HepG2 (cell line): ENCODE results near the gene AUTS2. TPM values are rescaled to one million over a fixed set of nuclear protein-coding genes. Genes with fewer than 3 reads are reported as not detected.

Experiments used
- ATAC-seq: fragments of 200-7000 bp; cut with Tn5 transposase; 3 replicates; pipeline ENCODE4 v1.9.1; 2020; ENCODE audit warnings: mild to moderate bottlenecking, moderate library complexity
- BruUV-seq: library from RNA; stranded (reverse); fragments of 400-500 nt; replicated peaks from 2 replicates; lab custom pipeline; 2021; lab: Mats Ljungman, UMichigan
- CTCF ChIA-PET: fragments of 300-600 bp; formaldehyde crosslinking; extraction: SDS; loops from one replicate; lab custom pipeline; 2021; ENCODE audit warnings: low total read pairs, inconsistent platforms, low intra/inter-chr PET ratio; lab: Yijun Ruan, JAX
- POLR2A ChIA-PET: fragments of 350-600 bp; sonication (Branson Sonifier 250); formaldehyde crosslinking; loops from one replicate; lab custom pipeline; 2020; ENCODE audit warnings: antibody characterized with exemption, inconsistent platforms; lab: Yijun Ruan, JAX
- DNase-seq: peaks from one replicate; pipeline ENCODE4 v3.0.0-alpha.2; 2015; ENCODE audit warnings: low spot score
- FAIRE-seq: peaks from 3 replicates; lab custom pipeline; 2011; peaks lifted over from hg19 to GRCh38; lab: Jason Lieb, UNC
- H2AFZ ChIP-seq: one replicate; pipeline ENCODE4 v1.6.1; 2011; ENCODE audit warnings: low read length, inconsistent platforms
- H3K27ac ChIP-seq: fragments of 300-600 bp; 3 replicates; pipeline ENCODE4 v1.8.0; 2011; ENCODE audit warnings: mixed run types, mild to moderate bottlenecking, mixed read lengths, low read length, inconsistent platforms; ENCODE audit not compliant: insufficient read depth; ENCODE audit errors: extremely low read length
- H3K27me3 ChIP-seq, 2 experiments: fragments of 200-600 bp in 1 of 2; 2 replicates in 1 of 2; 3 replicates in 1 of 2; pipeline versions ENCODE4 v1.6.0 to v1.8.0; 2011; ENCODE audit warnings: low read length in 2 of 2, mild to moderate bottlenecking in 2 of 2, moderate library complexity in 2 of 2, inconsistent platforms in 1 of 2; ENCODE audit not compliant: insufficient read depth in 2 of 2, control insufficient read depth in 1 of 2
- H3K36me3 ChIP-seq, 2 experiments: fragments of 200-600 bp in 1 of 2; replicated peaks in 1 of 2; 2 replicates in 1 of 2; 3 replicates in 1 of 2; pipeline versions ENCODE4 v1.5.1 to v1.8.0; 2011; ENCODE audit warnings: low read length in 2 of 2, inconsistent platforms in 1 of 2; ENCODE audit not compliant: insufficient read depth in 2 of 2, control insufficient read depth in 1 of 2
- H3K4me1 ChIP-seq: 2 replicates; pipeline ENCODE4 v1.5.1; 2012; ENCODE audit warnings: low read length, inconsistent platforms; ENCODE audit not compliant: insufficient read depth
- H3K4me2 ChIP-seq: 2 replicates; pipeline ENCODE4 v1.6.0; 2011; ENCODE audit warnings: low read depth, low read length, inconsistent platforms
- H3K4me3 ChIP-seq, 3 experiments: fragments of 200-600 bp in 1 of 3; sonication (generic), shearing (Covaris generic) in 1 of 3; replicated peaks in 1 of 3; 2 replicates each; pipeline ENCODE4 v1.5.1; 2011 to 2016; ENCODE audit warnings: low read length in 3 of 3, inconsistent platforms in 2 of 3, low read depth in 2 of 3, mild to moderate bottlenecking in 2 of 3, control low read depth in 1 of 3, mixed read lengths in 1 of 3; ENCODE audit not compliant: insufficient read depth in 1 of 3
- H3K79me2 ChIP-seq: one replicate; pipeline ENCODE4 v1.6.1; 2011; ENCODE audit warnings: low read length, inconsistent platforms; ENCODE audit not compliant: insufficient read depth
- H3K9ac ChIP-seq: 2 replicates; pipeline ENCODE4 v1.6.0; 2011; ENCODE audit warnings: mild to moderate bottlenecking, low read depth, low read length, inconsistent platforms; ENCODE audit not compliant: insufficient read depth
- H3K9me3 ChIP-seq: 2 replicates; pipeline ENCODE4 v1.5.1; 2012; ENCODE audit warnings: mild to moderate bottlenecking, low read length
- H4K20me1 ChIP-seq: 2 replicates; pipeline ENCODE4 v1.6.0; 2011; ENCODE audit warnings: inconsistent platforms, mild to moderate bottlenecking, low read length, moderate library complexity; ENCODE audit not compliant: insufficient read depth
- CREM ChIP-seq, 2 experiments: sonication (generic) in 1 of 2; formaldehyde crosslinking in 1 of 2; IDR thresholded peaks; 2 replicates each; pipeline versions ENCODE4 v1.4.0 to v1.6.1; 2016 to 2020; ENCODE audit warnings: antibody characterized with exemption in 1 of 2, mild to moderate bottlenecking in 1 of 2, missing genetic modification reagents in 1 of 2
- HNRNPL ChIP-seq: fragments of 200-400 bp; formaldehyde crosslinking; IDR thresholded peaks from 2 replicates; pipeline ENCODE4 v1.6.1; 2017; ENCODE audit warnings: mild to moderate bottlenecking, low read depth, low read length
- KAT2B ChIP-seq: fragments of 150-350 bp; IDR thresholded peaks from 2 replicates; pipeline ENCODE4 v1.6.1; 2014; ENCODE audit warnings: low read depth, low read length, borderline replicate concordance
- MTA3 ChIP-seq: sonication (generic); formaldehyde crosslinking; IDR thresholded peaks from 2 replicates; pipeline ENCODE4 v1.4.0; 2020; ENCODE audit warnings: missing genetic modification reagents
- SP2 ChIP-seq: sonication (generic); formaldehyde crosslinking; IDR thresholded peaks from 2 replicates; pipeline ENCODE4 v1.5.1; 2020; ENCODE audit warnings: mild to moderate bottlenecking, missing genetic modification reagents
- STAG1 ChIP-seq: sonication (generic); formaldehyde crosslinking; IDR thresholded peaks from 2 replicates; pipeline ENCODE4 v1.4.0; 2020; ENCODE audit warnings: missing genetic modification reagents
- ZFY ChIP-seq: sonication (generic); formaldehyde crosslinking; IDR thresholded peaks from 2 replicates; pipeline ENCODE4 v1.4.0; 2020; ENCODE audit warnings: missing genetic modification reagents
- ZNF260 ChIP-seq: sonication (generic); formaldehyde crosslinking; IDR thresholded peaks from 2 replicates; pipeline ENCODE4 v1.4.0; 2020; ENCODE audit warnings: missing genetic modification reagents, low read depth, mild to moderate bottlenecking, borderline replicate concordance
- ZNF510 ChIP-seq: sonication (generic); formaldehyde crosslinking; IDR thresholded peaks from 2 replicates; pipeline ENCODE4 v1.4.0; 2020; ENCODE audit warnings: low read depth, mild to moderate bottlenecking, missing genetic modification reagents
- ZNF670 ChIP-seq: sonication (generic); formaldehyde crosslinking; IDR thresholded peaks from 2 replicates; pipeline ENCODE4 v1.8.0; 2022; ENCODE audit warnings: mild to moderate bottlenecking, missing genetic modification reagents, borderline replicate concordance
- ZNF775 ChIP-seq: sonication (generic); formaldehyde crosslinking; IDR thresholded peaks from 2 replicates; pipeline ENCODE4 v1.4.0; 2020; ENCODE audit warnings: missing genetic modification reagents, mild to moderate bottlenecking, moderate library complexity, borderline replicate concordance
- WGBS: methylation state at CpG from one replicate; pipeline ENCODE4 v1.1.6; 2017; ENCODE audit warnings: low lambda C conversion rate; 5-methylcytosine and 5-hydroxymethylcytosine counted together
- in situ Hi-C: cut with HindIII; loops from 2 replicates; pipeline ENCODE4 v1.10.0; 2017; ENCODE audit warnings: low pct_unique_long_range_greater_than_20kb; ENCODE audit not compliant: extremely low pct_ligation_motif_present
- intact Hi-C: fragments of 100-400 bp; cut with micrococcal nuclease; formaldehyde crosslinking; loops from one replicate; pipeline ENCODE4 v1.10.0; 2022; ENCODE audit not compliant: unreplicated experiment
- polyA plus RNA-seq, 8 experiments: library from polyadenylated mRNA; depleted of rRNA in 3 of 8; stranded (reverse) in 7 of 8; unstranded in 1 of 8; fragments of >200 nt; fragmentation: Illumina TruSeq in 4 of 8; extraction: Trizol in 4 of 8; gene quantifications; 2 replicates each; pipeline versions ENCODE4 v1.2.1 to v1.2.3, GENCODE V29; 2011 to 2016; ENCODE audit warnings: low read depth in 4 of 8, missing spikeins in 1 of 8, mixed read lengths in 1 of 8; ENCODE audit not compliant: insufficient read depth in 1 of 8
- total RNA-seq, 5 experiments: library from RNA; depleted of rRNA; stranded (reverse); fragments of >200 nt; fragmentation: Illumina TruSeq; extraction: Trizol; gene quantifications; 2 replicates each; pipeline ENCODE4 v1.2.3, GENCODE V29; 2016; ENCODE audit warnings: low read depth in 1 of 5
- TF ChIP-seq, protein P1 (sequence below): fragments of 450-650 bp; IDR thresholded peaks from 2 replicates; pipeline ENCODE4 v1.6.1; 2016
- TF ChIP-seq, protein P2 (sequence below): sonication (generic); formaldehyde crosslinking; IDR thresholded peaks from 2 replicates; pipeline ENCODE4 v1.4.0; 2020; ENCODE audit warnings: mild to moderate bottlenecking, low read depth, missing genetic modification reagents
- TF ChIP-seq, protein P3 (sequence below): sonication (generic); formaldehyde crosslinking; IDR thresholded peaks from 2 replicates; pipeline ENCODE4 v1.9.0; 2022; ENCODE audit warnings: missing genetic modification reagents, mild to moderate bottlenecking, borderline replicate concordance
- TF ChIP-seq, protein P4 (sequence below): sonication (generic); formaldehyde crosslinking; IDR thresholded peaks from 2 replicates; pipeline ENCODE4 v1.4.0; 2020; ENCODE audit warnings: mild to moderate bottlenecking, missing genetic modification reagents

AUTS2 gene
- total and polyA plus RNA-seq, 2 of the 13 experiments (the other 11 are each of a cell fraction or from before 2014, with no cell fraction given) = 0.38 TPM; not detected in 1

DNA sequence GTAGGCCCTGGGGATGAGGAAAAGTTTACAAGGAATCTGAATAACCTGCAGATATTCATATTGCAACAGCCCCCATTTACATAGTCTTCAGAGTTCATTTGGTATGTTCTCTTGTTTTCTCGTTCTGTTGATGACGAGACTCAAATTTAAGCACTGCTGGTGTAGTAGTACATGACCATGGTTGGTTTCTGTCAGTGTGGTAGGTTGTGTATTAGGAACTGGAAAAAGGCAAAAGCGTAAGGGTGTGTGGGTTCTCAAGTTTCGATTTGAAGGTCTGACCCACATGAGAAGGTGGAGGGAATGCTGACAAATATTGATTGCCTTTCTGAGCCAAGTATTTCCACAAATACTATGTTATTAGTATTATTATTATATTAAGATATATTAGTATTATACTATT is 151.7 kb downstream of the AUTS2 start (continued):
- TF ChIP-seq, protein P1, sequence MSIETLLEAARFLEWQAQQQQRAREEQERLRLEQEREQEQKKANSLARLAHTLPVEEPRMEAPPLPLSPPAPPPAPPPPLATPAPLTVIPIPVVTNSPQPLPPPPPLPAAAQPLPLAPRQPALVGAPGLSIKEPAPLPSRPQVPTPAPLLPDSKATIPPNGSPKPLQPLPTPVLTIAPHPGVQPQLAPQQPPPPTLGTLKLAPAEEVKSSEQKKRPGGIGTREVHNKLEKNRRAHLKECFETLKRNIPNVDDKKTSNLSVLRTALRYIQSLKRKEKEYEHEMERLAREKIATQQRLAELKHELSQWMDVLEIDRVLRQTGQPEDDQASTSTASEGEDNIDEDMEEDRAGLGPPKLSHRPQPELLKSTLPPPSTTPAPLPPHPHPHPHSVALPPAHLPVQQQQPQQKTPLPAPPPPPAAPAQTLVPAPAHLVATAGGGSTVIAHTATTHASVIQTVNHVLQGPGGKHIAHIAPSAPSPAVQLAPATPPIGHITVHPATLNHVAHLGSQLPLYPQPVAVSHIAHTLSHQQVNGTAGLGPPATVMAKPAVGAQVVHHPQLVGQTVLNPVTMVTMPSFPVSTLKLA = no peak
- TF ChIP-seq CREM (IDR thresholded peaks at IDR 0.05) = no peak
- TF ChIP-seq CREM (CRISPR knock-in tag; IDR thresholded peaks at IDR 0.05) = no peak
- no peak for TF ChIP-seq ZNF775
- TF ChIP-seq, protein P2, sequence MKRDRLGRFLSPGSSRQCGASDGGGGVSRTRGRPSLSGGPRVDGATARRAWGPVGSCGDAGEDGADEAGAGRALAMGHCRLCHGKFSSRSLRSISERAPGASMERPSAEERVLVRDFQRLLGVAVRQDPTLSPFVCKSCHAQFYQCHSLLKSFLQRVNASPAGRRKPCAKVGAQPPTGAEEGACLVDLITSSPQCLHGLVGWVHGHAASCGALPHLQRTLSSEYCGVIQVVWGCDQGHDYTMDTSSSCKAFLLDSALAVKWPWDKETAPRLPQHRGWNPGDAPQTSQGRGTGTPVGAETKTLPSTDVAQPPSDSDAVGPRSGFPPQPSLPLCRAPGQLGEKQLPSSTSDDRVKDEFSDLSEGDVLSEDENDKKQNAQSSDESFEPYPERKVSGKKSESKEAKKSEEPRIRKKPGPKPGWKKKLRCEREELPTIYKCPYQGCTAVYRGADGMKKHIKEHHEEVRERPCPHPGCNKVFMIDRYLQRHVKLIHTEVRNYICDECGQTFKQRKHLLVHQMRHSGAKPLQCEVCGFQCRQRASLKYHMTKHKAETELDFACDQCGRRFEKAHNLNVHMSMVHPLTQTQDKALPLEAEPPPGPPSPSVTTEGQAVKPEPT (CRISPR knock-in tag) = no peak
- TF ChIP-seq, protein P3, sequence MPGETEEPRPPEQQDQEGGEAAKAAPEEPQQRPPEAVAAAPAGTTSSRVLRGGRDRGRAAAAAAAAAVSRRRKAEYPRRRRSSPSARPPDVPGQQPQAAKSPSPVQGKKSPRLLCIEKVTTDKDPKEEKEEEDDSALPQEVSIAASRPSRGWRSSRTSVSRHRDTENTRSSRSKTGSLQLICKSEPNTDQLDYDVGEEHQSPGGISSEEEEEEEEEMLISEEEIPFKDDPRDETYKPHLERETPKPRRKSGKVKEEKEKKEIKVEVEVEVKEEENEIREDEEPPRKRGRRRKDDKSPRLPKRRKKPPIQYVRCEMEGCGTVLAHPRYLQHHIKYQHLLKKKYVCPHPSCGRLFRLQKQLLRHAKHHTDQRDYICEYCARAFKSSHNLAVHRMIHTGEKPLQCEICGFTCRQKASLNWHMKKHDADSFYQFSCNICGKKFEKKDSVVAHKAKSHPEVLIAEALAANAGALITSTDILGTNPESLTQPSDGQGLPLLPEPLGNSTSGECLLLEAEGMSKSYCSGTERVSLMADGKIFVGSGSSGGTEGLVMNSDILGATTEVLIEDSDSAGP (CRISPR knock-in tag) = no peak

DNA sequence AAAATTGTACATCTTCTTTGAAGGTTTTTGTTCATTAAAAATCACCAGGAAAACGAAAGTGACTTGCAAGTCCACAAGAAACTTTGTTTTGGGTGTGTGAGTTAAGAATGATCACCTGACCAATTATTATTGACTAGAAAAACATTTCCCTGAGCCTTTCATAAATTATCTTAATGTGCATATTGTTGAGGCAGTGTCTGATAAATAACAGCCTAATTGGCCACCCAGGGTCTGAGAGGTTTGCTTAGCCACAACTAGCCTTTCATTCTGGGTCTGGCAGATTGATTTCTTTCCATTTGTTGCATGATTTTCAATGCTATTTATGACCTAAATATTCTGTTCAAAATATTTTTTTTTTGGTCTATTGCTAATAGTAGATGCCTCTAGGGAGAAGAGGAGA is 152.8 kb downstream of the AUTS2 start:
- H2AFZ ChIP-seq = no peak overlapping the region
- in situ Hi-C loops = no loop called here
- no peak overlapping the region for H3K4me2 ChIP-seq
- ChIA-PET POLR2A (no interaction called here), CTCF (no interaction called here)
- no peaks in the 10 kb centered on the region for H3K36me3 ChIP-seq
- intact Hi-C loops = no loop called here
- H3K27me3 ChIP-seq = no peaks in the 10 kb centered on the region
- no peaks in the 10 kb centered on the region for H3K79me2 ChIP-seq
- ATAC-seq (no peak), FAIRE-seq (no peak), DNase-seq (no peak)
- BruUV-seq = no TSS peak
- H3K4me1 ChIP-seq = no peaks in the 10 kb centered on the region
- H3K27ac ChIP-seq = no peak overlapping the region
- no peak overlapping the region for H3K9ac ChIP-seq
- no peaks in the 10 kb centered on the region for H4K20me1 ChIP-seq
- H3K9me3 ChIP-seq = no peaks in the 10 kb centered on the region
- H3K4me3 ChIP-seq = no peak overlapping the region
- 4% methylated on average over 1 of the region's 1 CpG for WGBS
- no peak for TF ChIP-seq KAT2B
- no peak for TF ChIP-seq ZNF260
- TF ChIP-seq ZNF510 = no peak
- TF ChIP-seq ZFY (CRISPR knock-in tag) = no peak
- no peak for TF ChIP-seq HNRNPL
- no peak for TF ChIP-seq STAG1 (CRISPR knock-in tag)
- TF ChIP-seq ZNF670 (CRISPR knock-in tag) = no peak
- no peak for TF ChIP-seq SP2
- TF ChIP-seq, protein P4, sequence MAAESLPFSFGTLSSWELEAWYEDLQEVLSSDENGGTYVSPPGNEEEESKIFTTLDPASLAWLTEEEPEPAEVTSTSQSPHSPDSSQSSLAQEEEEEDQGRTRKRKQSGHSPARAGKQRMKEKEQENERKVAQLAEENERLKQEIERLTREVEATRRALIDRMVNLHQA = no peak
- no peak for TF ChIP-seq MTA3 (CRISPR knock-in tag)
